NCI-H748 treated with DMSO at 0.1 percent for 48 hours (cell line): ENCODE results near the gene C20orf144.

Experiments
- DNase-seq: peaks from one replicate; lab custom pipeline; 2025; lab: John Stamatoyannopoulos, UW

Gene C20orf144

DNA sequence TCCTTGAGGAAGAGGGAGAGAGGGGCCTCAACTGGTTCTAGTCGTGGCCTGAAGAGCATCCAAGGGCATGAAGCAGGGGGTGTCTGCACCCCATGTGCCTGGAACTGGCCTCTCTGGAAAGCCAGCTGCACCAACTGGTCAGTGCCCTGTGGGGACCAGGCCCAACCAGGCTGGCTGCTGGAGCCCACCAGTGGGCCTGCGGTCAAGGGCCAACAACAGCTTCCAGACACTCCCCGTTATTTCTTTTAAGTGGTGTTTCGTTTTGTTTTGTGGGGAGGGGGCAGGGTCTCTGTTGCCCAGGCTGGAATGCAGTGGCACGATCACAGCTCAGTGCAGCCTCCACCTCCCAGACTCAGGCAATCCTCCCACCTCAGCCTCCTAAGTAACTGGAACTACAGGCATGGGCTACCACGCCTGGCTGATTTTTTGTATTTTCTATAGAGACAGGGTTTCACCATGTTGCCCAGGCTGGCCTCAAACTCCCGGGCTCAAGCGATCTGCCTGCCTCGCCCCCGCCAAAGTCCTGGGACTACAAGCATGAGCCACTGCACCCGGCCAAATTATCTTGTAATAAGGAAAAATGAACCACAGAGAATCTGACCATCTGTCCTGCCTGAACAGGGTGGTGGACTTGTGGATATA lies 11.9 kb upstream of the C20orf144 start:
- DNase-seq: no peak

DNA sequence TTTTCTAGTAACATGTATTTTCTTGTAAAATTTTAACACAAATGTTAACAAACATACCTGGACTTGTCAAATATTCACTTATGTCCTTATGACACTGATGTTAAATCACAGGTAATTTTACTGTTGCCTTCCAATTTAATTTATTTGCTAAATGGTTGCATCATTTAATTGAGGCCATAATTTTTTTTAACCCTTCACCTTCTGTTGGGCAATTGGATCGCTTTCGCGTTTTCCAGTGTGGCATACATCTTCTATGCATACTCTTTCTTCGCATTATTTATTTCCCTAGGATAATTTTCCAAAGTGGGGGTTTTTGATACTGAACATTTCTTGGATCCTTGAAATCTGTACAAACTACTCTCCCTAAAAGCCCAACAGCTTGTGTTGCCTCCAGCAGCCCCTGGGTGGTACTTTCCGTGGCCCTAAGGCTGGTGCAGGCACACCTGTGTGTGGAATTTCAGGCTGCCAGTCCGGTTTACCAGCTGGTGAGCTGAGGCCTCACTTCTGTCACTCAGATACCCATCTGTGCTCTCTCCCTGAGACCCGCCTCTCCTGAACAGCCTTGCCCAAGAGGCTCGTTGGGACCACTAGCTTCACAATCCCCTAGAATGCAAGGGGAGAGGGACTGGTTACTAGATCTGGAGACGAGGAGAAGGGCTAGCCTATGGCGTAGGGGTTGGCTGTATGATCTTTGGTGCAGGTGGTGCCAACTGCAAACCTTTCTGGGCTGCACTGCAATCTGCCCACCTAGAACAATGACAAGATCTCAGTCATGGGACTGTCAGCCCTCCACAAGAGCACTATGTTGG lies 11.2 kb upstream of the C20orf144 start:
- DNase-seq: no peak

DNA sequence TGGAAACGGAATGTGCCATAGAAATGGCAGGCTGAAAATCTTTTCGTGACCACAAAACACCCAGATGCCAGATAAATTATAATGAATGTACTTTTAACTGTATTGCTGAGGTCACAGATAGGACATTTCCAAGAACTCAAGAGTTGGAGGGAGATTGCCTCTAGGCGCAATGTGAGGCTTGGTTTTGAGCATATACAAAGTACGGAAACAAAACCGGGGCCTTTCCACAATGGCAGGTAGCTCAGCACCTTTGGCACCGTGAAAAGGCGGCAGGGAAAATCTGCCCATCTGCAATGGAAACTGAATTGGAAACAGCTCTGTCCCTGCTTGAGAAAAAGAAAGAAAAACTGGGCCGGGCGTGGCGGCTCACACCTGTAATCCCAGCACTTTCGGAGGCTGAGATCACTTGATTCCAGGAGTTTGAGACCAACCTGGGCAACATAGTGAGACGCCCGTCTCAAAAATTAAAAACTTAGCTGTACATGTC lies 10.5 kb upstream of the C20orf144 start:
- no peak for DNase-seq

DNA sequence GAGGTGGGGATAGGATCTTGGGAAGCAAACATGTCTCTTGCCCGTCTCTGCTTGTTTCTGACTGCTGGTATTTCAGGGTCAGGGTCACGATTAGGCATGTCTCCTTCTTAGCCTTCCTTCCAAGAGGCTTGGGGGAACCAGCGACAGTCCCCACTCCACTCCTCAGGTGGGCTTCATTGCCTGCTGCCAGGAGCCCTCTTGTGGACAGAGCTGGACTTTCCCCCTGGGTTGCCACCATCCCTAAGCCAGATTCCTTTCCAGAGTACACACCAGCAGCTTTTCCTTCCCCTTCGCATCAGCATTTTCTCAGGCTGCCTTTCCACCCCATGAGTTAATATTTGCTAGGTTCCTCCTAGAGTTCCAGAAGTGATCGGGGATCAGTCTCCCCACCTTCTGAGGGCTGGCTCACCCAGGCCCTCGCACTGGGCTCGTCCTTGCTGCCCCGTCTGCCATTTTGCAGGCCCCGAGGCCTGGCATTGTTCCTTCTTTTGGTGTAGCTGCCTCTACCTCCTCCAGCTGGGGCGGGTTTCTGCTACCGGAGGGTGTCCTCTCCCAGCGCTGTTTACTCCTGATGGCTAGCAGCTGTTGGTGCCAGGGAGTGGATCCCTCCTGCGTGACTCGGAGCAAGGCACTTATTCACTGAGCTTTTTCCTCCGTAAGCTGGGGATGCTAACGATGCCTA lies 8.8 kb upstream of the C20orf144 start:
- DNase-seq: peak; percentile 71

- DNase-seq: peak; percentile 97
These were observed 8.1 kb upstream of the C20orf144 start for GRCh38 chr20:33653900-33654596.

DNA sequence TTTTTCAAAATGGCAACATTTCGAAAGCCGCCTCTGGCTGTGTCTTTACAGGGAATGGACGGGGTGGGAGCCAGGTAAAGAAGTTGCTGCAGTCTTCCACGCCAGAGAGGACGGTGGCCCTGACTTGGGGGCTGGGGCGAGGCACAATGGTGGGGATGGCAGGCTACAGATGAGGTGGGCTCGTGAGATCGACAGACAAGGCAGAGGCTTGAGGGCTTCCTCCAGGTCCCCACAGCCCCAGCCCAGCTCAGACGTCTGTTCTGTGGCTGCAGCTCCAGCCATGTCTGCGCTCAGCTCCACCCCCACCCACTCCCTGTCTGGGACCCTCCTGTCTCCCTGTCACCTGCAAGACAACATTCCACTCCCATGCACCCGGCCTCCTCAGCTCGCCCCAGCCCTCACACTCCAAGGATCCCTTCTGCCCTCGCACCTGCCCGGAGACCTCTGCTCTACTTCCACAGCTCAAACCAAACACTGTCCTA lies 7.4 kb upstream of the C20orf144 start:
- no peak for DNase-seq

- DNase-seq: no peak
These were observed 7.0 kb upstream of the C20orf144 start for GRCh38 chr20:33655164-33655563.

DNA sequence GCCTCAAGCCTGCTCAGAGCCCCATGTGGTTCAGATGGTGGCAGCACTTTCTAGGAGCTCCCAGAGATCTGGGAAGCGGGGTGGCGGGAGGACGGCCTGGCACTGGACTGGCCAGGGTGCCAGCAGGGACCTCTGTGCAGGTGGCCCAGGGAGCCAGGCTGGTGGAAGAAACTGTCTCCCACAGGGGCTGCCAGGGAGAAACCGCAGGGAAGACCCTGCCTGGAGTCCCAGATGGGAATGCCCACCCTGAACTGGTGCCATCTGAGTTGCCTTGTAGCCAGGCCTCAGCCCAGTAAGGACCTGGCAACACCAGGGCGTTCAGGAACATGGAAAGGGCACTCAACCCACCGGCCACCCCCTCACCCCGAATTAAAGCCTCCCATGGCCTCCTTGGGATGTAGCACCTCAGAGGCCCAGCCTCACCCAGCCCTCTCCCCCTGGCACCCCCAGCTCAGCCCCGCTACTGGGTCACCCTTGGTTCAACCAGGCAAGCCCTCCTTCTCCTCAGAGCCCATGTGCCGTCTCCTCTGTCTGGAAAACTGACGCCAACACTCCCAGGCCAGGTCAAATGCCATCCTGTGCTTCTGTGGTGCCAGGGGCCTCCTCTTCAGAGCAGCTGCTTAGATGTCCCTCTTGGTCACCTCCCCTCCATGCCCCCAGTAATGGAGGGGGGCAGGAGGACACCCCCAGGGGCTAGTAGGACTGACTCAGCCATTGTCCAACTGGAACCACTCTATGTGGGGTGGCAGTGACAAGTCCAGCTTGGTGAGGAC lies 5.9 kb upstream of the C20orf144 start:
- DNase-seq: no peak

DNA sequence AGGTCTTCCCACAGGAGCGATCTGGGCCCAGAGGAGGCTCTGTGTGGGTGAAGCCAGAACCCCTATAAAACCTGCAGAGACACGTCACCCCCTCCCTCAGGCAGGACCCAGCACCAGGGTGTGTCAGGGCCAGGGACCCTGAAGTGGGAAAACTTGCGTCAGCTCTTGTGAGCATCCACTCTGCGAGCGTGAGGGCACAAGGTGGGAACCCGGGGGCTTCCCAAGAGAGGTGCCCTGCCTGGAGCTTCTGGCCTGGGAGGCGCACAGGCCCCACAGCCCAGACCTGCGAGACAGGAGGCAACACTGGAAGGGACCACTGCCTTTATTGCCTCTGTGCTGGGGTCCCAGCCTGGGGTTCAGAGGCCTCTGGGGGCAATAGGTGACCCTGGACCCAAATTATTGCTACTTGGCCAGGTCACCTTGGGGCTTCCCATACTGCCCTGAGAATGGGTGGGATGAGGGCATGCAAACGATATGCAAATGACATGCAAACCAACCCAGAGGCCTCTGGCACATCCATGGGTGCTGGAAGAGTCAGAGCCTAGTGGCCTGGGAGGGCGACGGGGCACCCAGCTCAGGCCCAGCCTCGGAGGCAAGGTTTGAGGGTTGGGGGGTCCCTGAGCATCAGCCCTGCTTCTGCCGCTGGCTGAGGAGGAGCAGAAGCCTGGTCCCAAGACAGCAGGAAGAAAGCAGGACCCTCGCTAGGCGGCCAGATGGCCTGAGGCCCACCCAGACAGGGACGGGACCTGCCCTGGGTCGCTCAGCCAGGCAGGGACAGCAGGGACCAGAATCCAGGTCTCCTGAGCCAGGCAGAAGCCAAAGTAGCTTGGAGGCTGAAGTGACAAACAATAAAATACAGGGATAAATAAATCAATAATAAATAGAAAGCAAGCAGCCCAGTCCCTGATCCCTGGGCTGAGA lies 5.1 kb upstream of the C20orf144 start:
- DNase-seq: no peak

DNA sequence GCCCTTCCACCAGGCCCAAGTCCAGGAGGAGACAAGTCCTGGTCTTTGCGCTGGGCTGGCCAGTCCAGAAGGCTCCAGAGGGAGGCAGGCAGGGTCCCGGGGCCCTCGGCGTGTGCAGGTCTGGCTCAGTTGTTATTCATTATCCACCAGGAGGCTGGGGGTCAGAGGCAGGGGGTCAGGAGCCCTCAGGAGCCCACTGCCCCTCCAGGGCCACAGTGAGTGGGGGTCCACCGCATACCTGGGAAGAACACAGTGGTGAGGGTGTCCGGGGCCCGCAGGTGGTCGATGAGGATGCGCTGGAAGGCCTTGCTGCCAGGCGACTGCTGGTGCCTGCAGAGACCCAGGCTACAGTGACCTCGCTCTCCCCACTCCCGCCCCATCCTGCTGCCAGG lies 4.4 kb upstream of the C20orf144 start:
- DNase-seq: no peak

DNA sequence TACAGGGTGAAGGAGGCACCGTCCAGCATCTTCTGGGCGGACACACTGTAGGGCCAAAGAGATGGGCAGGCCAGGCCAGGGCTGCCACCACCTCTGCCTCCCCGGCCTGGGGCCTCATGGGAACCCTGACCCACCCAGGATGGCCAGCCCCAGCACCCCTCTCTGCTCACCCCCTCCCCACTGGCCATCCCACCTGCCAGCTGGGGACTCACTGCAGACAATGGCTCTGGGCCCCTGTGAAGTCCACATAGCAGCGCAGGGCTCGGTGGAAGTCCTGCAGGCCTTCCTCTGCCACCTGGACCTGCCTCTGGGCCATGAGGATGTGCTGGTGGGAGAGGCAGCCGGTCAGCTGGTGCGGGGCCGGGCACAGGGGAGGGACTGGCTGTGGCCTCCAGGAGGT lies 3.6 kb upstream of the C20orf144 start:
- DNase-seq: no peak

DNA sequence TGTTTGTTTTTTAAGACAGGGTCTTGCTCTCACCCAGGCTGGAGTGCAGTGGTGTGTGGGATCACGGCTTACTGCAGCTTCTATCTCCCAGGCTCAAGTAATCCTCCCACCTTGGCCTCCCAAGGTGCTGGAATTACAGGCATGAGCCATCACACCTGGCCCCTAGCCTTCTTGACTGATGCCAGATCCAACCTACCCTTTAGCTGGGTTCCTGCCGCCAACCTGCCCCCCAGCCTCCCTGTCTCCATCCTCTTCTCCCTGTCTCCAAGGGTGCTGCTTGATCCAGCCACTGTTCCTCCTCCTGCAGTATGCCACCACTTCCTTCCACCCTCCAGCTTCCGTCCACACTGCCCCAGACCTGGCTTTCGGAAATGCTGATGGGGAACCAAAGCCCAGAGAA lies 3.2 kb upstream of the C20orf144 start:
- no peak for DNase-seq

- no peak for DNase-seq
These were observed 2.6 kb upstream of the C20orf144 start for GRCh38 chr20:33659341-33660034.

- no peak for DNase-seq
These were observed 2.0 kb upstream of the C20orf144 start for GRCh38 chr20:33660035-33660684.

- no peak for DNase-seq
These were observed 1.5 kb upstream of the C20orf144 start for GRCh38 chr20:33660685-33661058.

DNA sequence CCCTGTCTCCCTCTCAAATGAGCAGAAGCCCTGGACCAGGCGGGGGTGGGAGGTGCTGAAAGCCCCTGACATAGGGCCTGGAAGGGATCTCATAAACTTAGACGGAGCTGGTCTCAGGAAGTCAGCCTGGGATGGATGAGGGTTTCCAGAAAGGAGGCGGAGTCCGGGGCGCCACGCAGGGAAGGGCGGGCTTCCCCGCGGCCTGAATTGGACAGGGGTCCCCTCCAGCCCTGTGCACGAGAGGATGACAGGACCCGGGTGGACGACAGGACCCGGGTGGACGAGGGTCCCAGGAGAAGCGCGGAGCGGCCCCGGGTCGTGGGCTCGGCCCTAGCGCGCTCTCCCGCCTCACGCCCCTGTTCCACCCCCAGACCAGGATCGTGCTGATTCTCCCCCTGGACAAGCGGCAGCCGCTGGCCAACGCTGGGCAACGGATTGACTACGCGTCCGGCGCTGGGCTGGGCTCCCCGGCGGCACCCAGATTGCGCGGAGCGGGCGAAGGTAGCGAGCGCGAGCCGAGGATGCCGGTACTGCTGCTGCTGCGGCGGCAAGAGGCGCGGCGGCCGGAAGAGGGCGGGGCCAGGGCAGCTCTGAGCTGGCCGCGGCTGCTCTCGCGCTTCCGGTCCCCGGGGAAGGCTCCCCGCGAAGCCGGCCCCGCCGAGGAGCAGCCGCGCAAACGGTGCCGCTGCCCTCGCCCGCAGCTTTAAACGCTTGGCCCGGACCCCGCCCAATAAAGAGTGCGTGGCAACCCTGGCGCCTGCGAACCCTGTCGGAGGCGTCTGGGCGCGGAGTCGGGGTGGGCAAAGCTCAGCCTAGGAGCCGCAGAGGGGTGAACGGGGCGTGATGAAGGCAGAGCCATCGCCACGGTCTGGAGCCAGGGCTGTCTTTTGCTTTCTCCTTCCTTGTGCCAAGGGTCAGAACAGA lies 1.3 kb downstream of the C20orf144 start:
- peak; percentile 49 for DNase-seq

GRCh38 chr20:33664085-33664761 lies 2.1 kb downstream of the C20orf144 start:
- DNase-seq: no peak

DNA sequence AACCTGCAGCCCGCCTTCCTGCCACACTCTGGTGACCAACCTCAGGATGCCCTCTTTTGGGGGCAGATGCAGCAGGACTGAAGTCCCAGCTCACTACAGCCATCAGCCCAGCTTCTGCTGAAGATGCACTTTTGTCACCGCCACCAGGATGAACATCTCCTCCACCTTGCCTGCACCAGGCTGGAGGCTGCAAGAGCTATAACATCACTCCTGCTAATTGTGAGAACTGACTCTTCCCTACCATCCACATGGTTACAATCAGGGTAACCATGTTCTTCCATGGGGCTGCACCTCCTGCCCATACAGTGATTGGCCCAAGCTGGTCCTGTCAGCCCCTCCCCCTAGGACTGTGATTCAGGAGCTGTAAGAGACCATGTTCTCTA lies 2.6 kb downstream of the C20orf144 start:
- no peak for DNase-seq
